GM20431 (cell line): ENCODE measurements around the gene SPATA33.

Experiments
- in situ Hi-C: fragments of 300-500 bp; cut with MseI, MboI; formaldehyde crosslinking; loops from one replicate; pipeline ENCODE4 v1.15.0; 2020; ENCODE audit warnings: low sequenced_read_pairs; ENCODE audit not compliant: unreplicated experiment

SPATA33 gene

DNA sequence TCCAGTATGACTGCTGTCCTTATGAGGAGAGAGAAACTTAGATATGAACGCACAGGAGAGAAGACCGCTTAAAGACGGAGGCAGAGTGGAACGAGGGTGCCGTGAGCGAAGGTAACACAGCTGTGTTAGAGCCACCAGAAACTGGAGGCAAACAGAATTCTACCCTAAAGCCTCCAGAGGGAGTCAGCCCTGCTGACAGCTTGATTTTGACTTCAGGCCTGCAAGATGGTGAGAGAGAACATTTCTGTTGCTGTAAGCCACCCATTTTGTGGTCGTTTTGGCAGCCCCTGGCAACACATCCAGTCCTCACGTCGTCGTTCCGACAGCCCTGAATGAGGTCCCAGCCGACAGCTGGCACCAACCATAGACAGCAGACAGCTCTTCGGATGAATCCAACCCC lies 46.6 kb downstream of the SPATA33 start:
- in situ Hi-C loops: no loop called here

DNA sequence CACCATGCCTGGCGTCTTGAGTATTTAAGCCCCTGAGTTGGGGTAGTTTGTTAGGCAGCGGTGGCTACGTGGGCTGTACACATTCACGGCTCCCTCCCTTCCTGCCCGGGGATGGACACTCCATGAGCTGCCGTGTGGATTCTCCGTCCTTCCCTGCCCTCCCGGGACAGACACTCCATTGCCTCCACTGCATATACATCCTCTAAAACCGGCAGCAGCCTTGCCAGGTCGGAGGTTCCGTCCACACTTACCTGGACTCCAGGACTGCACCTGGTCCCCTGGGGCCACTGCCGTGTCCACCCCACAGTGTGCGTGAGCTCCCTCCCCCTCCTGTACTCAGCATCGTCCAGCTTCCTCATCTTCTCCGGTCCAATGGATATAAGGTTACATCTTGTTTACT lies 47.4 kb downstream of the SPATA33 start:
- in situ Hi-C loops: no loop called here

DNA sequence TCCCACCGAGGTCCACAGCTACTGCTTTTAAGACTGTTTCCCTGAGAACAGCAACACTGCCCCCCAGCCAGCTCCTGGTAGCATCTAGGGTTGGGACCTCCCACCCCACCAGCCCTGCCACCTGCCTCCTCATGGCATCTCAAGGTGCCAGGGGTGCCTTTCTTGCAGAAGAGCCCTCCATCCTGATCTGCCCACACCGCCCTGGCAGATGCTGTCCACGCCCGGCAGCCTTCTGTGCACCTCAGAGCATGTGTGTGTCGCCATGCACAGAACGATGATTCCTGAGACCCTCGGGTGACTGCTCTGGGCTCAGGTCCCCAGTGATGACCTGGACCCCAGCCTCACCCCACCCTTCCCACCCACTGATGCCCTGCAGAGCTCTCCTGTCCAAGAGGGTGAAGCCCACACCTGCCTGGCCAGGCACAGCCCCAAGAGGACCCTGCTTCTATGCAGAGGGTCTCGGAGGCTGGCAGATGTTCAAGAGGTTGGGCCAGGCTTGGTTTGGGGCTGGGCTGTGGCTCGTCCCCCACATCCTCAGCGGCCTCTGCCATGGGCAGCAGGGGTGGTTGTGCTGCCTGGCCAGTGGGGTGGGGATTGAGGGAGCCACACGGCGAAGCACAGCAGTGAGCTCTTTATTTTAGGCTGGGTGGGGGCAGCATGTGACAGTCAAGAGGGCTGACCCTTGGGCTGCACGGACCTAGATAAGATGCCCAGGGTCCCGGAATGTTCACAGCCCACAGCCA lies 49.1 kb downstream of the SPATA33 start:
- in situ Hi-C loops: no loop called here

DNA sequence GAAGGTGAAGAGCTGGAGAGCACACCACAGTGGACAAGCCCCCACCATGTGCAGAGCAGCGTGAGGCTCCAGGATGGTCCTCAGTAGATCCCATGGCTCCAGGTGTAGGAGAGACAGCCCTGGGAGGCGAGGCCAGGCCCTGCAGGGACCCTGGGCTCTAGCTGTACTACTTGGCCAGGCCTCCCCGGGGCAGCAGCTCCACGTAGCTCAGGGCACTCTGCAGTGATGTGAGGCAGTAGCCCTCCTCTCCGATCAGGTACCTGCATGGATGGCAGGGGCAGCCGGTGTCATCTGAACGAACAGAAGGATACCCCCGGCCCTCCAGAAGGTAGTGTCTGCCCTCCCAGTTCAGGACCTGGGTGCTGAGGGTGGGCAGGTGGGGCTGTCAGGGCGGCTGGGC lies 50.1 kb downstream of the SPATA33 start:
- in situ Hi-C loops: no loop called here

DNA sequence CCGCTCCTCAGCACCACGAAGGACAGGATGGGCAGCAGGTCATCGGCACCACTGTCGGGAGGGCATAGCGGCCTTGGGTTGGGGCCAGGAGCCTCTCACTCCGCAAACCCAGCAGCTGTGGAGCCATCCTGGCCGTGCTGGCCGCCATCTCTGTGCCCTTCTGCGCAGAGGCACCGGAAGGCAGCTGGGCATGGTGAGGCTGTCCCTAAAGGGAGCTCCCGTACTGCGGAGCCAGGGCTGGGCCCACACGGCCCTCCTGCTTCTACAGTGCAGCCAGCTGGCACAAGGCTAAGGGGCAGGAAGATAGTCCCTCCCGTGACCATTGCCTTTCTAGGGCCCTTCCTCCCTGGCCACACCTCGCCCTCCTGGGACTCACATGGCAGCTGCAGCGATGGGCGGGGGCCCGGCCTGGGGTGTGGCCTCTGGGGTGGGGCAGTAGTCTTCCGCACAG lies 50.9 kb downstream of the SPATA33 start:
- in situ Hi-C loops: no loop called here

DNA sequence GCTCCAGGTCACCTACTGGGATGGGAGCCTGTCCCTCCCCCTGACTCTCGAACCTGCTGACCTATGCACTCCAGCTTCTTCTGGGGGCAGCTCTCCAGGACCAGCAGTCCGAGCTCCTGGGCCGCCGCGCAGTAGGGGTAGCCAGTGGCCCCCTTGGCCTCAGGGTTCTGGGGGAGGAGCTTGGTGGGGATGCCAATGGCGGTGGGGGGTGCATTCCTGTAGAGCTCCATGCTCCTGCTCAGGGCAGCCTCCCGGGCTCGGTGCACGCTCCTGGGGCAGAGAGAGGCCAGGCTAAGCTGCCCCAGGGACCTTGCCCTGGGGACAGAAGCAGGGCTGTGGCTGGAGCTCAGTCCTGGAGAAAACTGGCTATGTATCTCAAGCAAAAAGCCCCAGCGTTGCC lies 51.5 kb downstream of the SPATA33 start:
- in situ Hi-C loops: no loop called here

DNA sequence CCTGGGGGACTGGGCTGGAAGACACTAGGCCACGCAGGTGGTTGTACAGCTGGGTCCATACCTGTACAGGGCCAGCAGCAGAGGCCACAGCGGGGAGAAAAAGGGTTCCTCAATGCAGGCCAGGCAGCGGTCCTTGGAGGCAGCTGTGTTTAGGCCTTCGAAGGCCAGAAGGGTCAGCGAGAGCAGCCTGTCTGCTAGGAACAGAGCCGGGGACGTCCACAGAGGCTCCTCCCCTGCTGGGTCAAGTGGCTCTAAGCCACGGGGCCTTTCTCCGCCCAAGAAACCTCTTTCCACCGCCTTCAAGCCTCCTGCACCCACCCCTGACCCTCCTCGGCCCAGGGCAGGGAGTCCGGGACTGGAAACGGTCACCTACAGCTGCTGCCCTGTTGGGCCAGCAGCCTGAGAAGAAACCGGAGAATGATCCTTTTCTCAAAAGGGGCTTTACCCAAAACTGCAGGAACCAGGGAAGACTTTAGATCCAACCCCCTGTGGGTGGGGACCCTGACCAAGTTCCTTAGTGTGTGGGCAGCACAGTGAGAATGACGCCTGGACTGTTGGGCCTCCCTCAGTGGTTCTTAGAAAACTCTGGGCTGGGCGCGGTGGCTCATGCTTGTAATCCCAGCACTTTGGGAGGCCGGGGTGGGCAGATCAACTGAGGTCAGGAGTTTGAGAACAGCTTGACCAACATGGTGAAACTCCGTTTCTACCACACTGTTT lies 52.2 kb downstream of the SPATA33 start:
- in situ Hi-C loops: no loop called here

DNA sequence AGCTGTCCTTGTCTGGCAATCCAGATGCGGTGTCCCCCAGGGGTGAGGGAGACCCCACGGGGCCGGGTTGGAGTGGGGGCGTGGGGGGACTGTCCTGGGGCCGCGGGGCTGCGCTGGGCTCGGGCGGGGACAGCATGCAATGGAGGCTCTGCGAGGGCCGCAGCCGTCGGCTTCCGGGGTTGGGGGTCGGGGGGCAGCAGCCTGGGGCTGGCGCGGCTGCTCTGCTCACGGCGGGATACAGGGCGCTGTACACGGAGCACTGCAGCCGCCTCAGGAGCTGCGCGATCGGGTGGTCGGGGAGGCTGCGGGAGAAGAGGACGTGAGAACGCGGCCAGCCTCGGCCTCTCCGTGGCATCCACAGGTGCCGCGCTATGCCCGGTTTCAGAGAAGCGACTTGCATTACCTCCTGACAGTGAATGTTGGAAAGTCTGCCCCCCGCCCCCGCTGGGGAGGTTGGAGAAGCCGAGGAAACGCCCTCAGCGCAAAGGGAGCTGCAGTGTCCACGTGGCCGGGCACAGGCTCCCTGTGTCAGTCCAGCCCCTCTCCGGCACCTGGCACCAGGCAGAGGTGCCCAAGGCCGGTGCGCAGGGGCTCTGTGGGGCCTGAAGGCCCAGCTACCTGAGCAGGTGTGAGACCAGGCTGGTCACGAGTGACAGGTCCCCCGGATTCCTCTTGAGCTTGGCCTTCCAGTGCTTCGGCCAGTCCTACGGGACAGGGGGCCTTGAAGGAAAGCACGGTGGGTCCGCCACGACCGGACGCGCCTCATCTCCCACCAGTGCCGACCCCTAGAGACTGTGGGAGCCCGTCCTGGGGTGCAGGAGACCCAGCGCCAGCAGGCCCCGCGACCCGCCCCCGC lies 53.3 kb downstream of the SPATA33 start:
- in situ Hi-C loops: no loop called here

DNA sequence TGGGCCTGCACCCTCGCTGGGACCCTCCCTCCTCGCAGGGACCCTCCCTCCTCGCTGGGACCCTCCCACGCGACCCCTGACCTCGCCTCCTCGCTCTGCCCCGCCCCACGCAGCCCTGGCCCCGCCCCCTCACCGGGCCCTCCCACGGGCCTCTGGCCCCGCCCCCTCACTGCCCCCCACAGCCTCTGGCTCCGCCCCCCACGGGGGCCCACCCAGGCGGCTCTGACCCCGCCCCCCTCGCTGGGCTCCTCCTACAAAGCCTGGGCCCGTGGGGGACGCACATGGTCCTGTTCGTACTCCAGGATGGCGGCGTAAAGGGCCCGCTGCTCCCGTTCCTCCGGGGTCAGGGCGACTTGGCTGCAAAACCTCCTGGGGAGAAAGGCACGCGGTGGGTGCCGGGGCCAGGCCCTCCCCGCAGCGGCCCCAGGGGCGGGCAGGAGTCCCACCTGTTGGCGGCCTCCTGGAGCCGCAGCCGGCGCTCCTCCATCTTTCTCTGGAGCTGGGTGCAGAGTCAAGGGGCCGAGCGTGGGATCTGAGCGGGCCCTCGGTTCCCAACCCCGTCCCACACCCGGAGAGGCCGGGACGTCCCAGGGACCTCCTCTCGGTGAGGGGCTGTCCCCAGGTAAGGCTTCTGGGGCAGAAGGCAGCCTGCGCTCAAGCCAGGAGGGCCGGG lies 54.1 kb downstream of the SPATA33 start:
- in situ Hi-C loops: no loop called here

DNA sequence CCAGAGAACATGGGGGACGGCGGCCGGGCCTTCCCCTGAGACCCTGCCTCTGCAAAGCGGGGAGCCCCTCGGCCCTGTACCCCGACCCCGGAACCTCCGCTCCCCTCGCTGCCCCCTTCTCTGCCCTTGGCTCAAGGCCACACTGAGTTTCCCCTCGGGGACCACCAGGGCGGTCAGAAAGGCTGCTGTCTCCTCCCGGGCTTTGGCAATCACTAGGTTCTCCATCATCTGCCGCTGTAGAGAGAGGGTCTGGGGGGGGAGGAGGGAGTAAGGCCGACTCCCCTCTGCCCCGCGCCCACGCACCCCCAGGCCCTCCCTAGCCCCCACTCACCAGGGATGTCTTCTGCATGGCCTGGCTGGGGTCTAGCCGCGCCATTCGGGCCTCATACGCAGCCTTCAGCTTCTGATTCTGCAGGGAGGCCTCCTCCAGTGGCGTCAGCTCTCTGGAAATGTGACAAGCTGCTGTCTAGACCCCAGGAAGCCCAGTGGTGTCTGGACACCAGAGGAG lies 54.7 kb downstream of the SPATA33 start:
- in situ Hi-C loops: no loop called here

DNA sequence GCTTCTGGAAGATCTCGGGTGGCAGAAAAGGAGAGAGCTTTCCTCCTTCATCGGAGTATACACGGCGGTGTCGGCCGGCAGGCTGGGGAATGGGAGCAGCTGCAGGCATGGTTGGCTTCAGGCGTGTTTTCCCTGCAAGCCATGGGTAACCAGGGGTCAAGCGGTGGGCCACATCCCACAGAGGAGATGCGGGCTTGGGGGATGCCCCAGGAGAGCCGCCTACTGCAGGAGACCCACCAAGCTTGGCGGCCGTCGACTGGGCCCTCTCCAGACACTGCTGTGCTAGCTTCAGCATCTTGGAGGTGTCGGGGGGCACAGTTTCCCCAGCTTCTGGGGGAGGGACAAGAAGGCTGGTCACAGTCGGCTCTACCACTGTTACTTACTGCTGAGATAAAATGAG lies 58.9 kb downstream of the SPATA33 start:
- in situ Hi-C loops: no loop called here

DNA sequence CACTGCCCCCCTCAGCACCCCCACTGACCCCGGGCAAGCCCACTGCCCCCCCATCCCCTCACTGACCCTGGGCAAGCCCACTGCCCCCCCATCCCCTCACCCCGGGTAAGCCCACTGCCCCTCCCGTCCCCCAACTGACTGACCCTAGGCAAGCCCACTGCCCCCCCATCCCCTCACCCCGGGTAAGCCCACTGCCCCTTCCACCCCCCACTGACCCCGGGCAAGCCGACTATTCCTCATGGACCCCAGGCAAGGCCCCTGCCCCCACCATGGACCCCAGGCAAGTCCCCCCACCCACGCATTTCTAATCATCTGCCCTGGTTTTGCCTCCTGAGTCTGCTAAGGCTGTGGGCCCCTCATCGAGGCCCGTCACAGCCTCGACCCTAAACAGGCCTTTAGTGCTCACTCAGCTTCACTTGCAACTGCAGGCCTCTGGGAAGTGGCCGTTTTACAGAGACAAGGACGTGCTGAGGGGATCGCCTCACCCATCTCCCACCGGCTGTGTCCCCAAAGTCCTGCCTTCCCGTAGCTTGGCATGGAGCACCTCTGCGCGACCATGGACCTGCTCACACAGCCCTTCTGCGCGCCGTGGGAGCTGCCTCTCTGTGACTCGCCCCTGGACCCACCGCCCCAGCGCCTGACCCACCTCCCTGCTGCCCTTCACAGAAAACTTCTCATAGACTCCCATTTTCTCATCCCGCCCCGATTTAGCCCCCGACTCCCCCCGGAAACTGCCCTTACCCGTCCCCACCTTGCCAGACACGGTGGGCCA lies 59.5 kb downstream of the SPATA33 start:
- in situ Hi-C loops: no loop called here

DNA sequence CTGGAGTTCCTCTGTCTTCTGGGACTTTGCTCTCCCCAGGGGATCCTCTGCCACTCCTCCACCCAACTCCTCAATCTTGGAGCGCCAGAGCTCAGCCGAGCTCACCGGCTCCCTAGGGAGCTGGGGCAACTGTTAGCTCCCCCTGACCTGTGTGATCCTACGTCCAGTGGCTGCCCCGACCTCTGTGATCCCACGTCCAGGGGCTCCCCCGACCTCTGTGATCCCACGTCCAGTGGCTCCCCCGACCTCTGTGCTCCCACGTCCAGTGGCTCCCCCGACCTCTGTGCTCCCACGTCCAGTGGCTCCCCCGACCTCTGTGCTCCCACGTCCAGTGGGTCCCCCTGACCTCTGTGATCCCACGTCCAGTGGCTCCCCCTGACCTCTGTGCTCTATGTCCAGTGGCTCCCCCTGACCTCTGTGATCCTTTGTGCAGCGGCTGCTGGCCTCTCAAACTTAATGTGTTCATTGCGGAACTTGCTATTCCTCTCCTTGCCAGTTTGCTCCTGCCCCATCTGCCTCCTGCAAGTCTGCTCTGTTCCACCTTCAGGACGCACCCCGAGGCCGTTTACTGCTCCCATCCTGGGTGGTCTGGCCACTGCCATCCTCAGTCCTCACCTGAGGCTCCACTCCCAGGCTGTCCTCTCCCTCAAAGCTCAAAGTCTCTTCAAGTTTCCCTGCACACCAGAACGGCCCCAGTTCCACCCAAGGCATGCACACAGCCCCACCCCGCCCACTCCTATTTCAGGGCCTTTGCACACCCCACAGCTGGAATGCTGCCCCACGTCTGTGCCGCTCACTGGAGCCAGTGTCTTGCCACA lies 60.3 kb downstream of the SPATA33 start:
- in situ Hi-C loops: no loop called here
